CD4-positive, alpha-beta T cell treated with Interleukin-15 for 4 hours (primary cell): ENCODE data around the gene RAD23A.
"Not testable (repeated sequence)": the region's sequence is repeated elsewhere in the genome, so short reads cannot be mapped to it uniquely, and the experiment has no call there.

Experiments
- DNase-seq: peaks from one replicate; pipeline ENCODE4 v3.0.0-alpha.2; 2020; ENCODE audit warnings: low spot score

Gene RAD23A

GRCh38 chr19:12937927-12938778 lies 7.5 kb upstream of the RAD23A start, which contains the start of gene CALR:
TSS of gene CALR (plus strand) at chr19:12938609. CDS start at chr19:12938680, 71 bp downstream.
- peak; percentile 100 for DNase-seq

GRCh38 chr19:12938779-12939601 lies 6.7 kb upstream of the RAD23A start:
- DNase-seq = peak; percentile 31

DNA sequence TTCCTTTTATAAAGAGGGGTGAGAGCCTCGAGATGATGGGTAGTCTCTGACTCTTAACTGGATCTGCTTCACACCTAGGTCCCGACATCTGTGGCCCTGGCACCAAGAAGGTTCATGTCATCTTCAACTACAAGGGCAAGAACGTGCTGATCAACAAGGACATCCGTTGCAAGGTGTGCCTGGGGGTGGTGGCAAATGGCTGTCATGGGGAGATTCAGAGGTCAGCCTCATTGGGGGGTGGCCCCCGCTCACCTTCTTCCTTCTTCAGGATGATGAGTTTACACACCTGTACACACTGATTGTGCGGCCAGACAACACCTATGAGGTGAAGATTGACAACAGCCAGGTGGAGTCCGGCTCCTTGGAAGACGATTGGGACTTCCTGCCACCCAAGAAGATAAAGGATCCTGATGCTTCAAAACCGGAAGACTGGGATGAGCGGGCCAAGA lies 5.7 kb upstream of the RAD23A start:
- DNase-seq = no peak

DNA sequence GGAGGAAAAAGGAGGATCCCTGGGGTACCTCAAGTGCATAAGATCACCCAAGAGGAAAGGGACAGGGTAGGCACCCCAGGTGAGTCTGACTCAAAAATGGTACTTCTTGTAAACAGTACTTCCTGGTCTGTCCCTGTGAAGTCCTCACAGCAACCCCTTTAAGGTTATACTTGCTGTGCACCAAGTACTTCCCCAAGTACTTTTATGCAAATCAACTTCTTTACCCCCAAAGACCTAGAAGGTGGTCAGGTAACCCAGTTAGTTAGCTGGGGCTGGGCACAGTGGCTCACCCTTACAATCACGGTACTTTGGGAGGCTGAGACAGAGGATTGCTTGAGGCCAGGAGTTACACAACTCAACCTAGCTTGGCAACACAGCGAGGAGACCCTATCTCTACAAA lies 4.8 kb upstream of the RAD23A start:
- DNase-seq = no peak

DNA sequence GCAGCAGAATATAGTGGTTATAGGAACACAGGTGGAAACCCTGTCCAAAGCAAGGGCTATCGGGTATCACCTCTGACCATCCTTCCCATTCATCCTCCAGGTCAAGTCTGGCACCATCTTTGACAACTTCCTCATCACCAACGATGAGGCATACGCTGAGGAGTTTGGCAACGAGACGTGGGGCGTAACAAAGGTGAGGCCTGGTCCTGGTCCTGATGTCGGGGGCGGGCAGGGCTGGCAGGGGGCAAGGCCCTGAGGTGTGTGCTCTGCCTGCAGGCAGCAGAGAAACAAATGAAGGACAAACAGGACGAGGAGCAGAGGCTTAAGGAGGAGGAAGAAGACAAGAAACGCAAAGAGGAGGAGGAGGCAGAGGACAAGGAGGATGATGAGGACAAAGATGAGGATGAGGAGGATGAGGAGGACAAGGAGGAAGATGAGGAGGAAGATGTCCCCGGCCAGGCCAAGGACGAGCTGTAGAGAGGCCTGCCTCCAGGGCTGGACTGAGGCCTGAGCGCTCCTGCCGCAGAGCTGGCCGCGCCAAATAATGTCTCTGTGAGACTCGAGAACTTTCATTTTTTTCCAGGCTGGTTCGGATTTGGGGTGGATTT lies 2.1 kb upstream of the RAD23A start:
- no peak for DNase-seq

GRCh38 chr19:12944104-12944674 lies 1.5 kb upstream of the RAD23A start:
- DNase-seq = no peak

- peak; percentile 37 for DNase-seq
These were observed 545 bp downstream of the RAD23A start for GRCh38 chr19:12946092-12946721.

GRCh38 chr19:12946731-12947496 lies 1.3 kb downstream of the RAD23A start:
- no peak for DNase-seq

GRCh38 chr19:12947702-12948611 lies 2.3 kb downstream of the RAD23A start:
- no peak for DNase-seq

GRCh38 chr19:12948612-12949362 lies 3.1 kb downstream of the RAD23A start:
- DNase-seq = no peak

- no peak for DNase-seq
These were observed 4.0 kb downstream of the RAD23A start for GRCh38 chr19:12949363-12950283.

- DNase-seq = not testable (repeated sequence)
These were observed 6.4 kb downstream of the RAD23A start for GRCh38 chr19:12952050-12952449.

GRCh38 chr19:12952488-12953137 lies 7.0 kb downstream of the RAD23A start:
- DNase-seq = no peak

DNA sequence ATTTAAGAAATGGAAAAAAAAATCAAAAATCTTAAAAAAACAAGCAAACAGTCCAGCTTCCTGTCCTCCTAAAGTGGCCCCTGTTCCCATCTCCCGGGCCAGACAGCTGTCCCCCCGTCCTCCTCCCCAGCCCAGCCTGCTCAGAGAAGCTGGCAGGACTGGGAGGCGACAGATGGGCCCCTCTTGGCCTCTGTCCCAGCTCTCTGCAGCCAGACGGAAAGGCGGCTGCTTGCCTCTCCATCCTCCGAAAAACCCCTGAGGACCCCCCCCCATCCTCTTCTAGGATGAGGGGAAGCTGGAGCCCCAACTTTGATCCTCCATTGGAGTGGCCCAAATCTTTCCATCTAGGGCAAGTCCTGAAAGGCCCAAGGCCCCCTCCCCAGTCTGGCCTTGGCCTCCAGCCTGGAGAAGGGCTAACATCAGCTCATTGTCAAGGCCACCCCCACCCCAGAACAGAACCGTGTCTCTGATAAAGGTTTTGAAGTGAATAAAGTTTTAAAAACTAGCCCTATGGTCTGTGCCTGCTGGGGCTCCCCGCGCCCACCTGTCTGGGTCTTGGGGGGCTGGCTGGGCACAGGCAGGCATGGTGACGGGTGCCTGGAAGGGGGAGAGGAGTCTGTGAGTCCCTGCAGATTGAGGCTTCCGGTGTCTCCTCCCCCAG lies 7.6 kb downstream of the RAD23A start:
- no peak for DNase-seq

DNA sequence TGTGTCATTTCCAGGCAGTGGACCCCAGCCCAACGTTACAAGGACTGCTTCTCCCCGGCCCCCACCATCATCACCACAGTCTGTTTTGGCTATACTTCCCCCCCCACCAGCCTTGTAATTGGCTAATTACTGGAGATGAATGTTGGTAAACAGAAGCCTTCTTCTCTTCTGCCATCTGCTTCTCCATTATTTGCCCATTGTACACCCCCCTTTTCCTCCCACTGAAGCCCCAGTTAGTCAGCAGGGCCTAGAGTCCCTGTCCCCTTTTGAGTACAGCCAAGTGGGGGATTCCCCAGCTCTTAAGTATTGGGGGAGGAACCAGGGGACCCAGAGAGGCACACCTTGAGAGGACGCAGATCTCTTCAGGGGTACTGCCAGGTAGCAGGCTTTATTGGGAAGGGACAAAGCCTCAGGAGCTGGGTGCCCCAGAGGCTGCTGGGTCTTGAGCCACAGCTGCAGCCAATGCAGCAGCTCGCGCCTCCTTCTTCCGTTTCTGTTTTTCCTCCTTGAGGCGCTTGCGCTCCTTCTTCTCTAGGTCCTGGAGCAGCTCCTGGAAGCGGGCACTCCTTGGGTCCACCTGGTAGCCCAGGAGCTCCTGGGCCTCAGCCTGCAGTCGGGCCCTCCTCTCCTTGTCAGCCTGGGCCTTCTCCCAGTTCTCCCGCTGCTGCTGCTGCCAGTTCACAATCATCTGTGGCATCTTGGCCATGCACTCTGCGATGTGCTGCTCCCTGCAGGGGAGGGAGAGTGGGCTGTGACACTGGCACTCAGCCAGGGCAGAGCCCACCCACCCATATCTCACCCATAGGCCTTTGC lies 8.3 kb downstream of the RAD23A start:
- DNase-seq = no peak

- no peak for DNase-seq
These were observed 8.9 kb downstream of the RAD23A start for GRCh38 chr19:12954612-12954962.
